SK-N-SH treated with all-trans-retinoic acid at 6 μM for 48 hours (cell line): ENCODE results near the gene CH25H.

Source experiments
- ARNTL ChIP-seq: fragments of 450-650 bp; formaldehyde crosslinking; IDR thresholded peaks from 2 replicates; pipeline ENCODE4 v1.5.0; 2020; ENCODE audit warnings: low read depth, mild to moderate bottlenecking, moderate library complexity, borderline replicate concordance
- ISL1 ChIP-seq: fragments of 250-450 bp; sonication (Bioruptor Pico); IDR thresholded peaks from 2 replicates; pipeline ENCODE4 v2.1.2; 2022; ENCODE audit warnings: mild to moderate bottlenecking, moderate library complexity
- PATZ1 ChIP-seq: fragments of 250-450 bp; sonication (Bioruptor Pico); IDR thresholded peaks from 2 replicates; pipeline ENCODE4 v1.8.0; 2020; ENCODE audit warnings: mild to moderate bottlenecking, moderate library complexity, borderline replicate concordance
- SNAI2 ChIP-seq: fragments of 250-450 bp; sonication (Bioruptor Pico); IDR thresholded peaks from 2 replicates; pipeline ENCODE4 v1.5.0; 2020; ENCODE audit warnings: mild to moderate bottlenecking, moderate library complexity
- TCF4 ChIP-seq: fragments of 250-450 bp; sonication (Bioruptor Pico); IDR thresholded peaks from 2 replicates; pipeline ENCODE4 v1.8.0; 2021; ENCODE audit warnings: mild to moderate bottlenecking, moderate library complexity, borderline replicate concordance
- ZC3H10 ChIP-seq: fragments of 250-450 bp; sonication (Bioruptor Pico); IDR thresholded peaks from 2 replicates; pipeline ENCODE4 v1.5.1; 2021; ENCODE audit warnings: mild to moderate bottlenecking, moderate library complexity
- ZNF8 ChIP-seq: fragments of 450-650 bp; formaldehyde crosslinking; IDR thresholded peaks from 2 replicates; pipeline ENCODE4 v1.5.0; 2020; ENCODE audit warnings: mild to moderate bottlenecking, moderate library complexity
- TF ChIP-seq, protein P1 (sequence below): fragments of 250-450 bp; sonication (Bioruptor Pico); IDR thresholded peaks from 2 replicates; pipeline ENCODE4 v1.8.0; 2021; ENCODE audit warnings: low read depth, mild to moderate bottlenecking, moderate library complexity, borderline replicate concordance

DNA sequence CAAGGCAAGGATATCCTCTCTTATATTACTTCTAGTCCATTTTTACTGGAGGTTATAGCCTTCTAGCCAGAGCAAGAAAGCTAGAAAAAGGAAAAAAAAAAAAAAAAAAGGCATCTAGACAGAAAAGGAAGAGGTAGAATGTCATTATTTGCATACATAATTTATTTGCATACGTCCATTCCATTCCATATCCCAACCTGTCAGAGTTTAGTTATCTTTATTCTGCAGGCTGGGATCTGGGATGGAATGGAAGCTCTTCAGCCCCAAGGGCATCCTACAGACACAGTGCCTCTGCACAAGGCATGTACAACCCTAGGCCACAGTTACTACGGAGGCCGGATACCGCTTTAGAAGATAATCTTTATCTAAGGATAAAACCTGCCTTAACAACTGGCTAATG lies 9.6 kb downstream of the CH25H start:
- TF ChIP-seq SNAI2 (CRISPR knock-in tag) (no peak), ARNTL (CRISPR knock-in tag) (no peak), TCF4 (CRISPR knock-in tag) (no peak), ISL1 (CRISPR knock-in tag) (no peak), PATZ1 (CRISPR knock-in tag) (no peak), ZNF8 (CRISPR knock-in tag) (no peak), ZC3H10 (CRISPR knock-in tag) (no peak)
- TF ChIP-seq, protein P1, sequence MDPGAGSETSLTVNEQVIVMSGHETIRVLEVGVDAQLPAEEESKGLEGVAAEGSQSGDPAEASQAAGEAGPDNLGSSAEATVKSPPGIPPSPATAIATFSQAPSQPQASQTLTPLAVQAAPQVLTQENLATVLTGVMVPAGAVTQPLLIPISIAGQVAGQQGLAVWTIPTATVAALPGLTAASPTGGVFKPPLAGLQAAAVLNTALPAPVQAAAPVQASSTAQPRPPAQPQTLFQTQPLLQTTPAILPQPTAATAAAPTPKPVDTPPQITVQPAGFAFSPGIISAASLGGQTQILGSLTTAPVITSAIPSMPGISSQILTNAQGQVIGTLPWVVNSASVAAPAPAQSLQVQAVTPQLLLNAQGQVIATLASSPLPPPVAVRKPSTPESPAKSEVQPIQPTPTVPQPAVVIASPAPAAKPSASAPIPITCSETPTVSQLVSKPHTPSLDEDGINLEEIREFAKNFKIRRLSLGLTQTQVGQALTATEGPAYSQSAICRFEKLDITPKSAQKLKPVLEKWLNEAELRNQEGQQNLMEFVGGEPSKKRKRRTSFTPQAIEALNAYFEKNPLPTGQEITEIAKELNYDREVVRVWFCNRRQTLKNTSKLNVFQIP = no peak
